Measurements from ENCODE around the gene TBX3. TPM values are rescaled to one million over a fixed set of nuclear protein-coding genes. Genes with fewer than 3 reads are reported as not detected.

TBX3 gene
- total and polyA plus RNA-seq, 4 donors, result 5.8 to 26.8 (median 17.6) TPM

DNA sequence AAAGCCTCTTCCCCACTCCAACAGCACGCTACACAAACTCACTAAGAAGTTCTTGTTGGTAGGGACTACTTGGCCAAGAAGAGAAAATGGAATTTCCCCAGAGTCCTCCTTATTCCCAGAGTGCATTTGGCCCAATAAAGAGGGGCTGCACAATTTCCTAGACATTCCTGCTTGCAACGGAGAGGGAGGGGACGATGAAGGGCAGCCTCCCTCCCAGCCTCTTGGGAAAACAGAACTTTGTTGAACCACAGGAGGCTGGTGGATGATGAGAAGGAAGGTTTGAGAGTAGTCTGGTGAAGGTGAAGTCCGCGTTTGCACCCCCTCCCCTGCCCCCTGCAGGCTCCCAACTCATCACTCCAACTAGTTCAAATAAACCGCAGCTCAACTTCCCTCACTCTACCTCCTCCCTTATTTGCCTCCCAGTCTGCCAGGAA, 19.1 kb upstream of the TBX3 start:
- no peak for DNase-seq (ENCODE audit: low spot score)
- TF ChIP-seq EGR1 (IDR thresholded peaks at IDR 0.05; ENCODE audit: low read depth in 2 of 2) (no peak), GABPA (IDR thresholded peaks at IDR 0.05 in 1 of 2, conservative IDR thresholded peaks at IDR 0.05 in 1 of 2) (no peak), SP1 (IDR thresholded peaks at IDR 0.05) (no peak), JUND (IDR thresholded peaks at IDR 0.05) (no peak), NR2F2 (IDR thresholded peaks at IDR 0.05) (no peak), RXRA (IDR thresholded peaks at IDR 0.05) (no peak), RAD21 (IDR thresholded peaks at IDR 0.05) (no peak), FOXA1 (IDR thresholded peaks at IDR 0.05) (no peak), YY1 (IDR thresholded peaks at IDR 0.05) (no peak), HNF4A (conservative IDR thresholded peaks at IDR 0.05) (no peak), HNF4G (IDR thresholded peaks at IDR 0.05) (no peak), FOXA2 (IDR thresholded peaks at IDR 0.05) (no peak), TAF1 (conservative IDR thresholded peaks at IDR 0.05) (no peak)
- TF ChIP-seq, protein P1, sequence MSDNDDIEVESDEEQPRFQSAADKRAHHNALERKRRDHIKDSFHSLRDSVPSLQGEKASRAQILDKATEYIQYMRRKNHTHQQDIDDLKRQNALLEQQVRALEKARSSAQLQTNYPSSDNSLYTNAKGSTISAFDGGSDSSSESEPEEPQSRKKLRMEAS (IDR thresholded peaks at IDR 0.05), result no peak
- TF ChIP-seq, protein P2, sequence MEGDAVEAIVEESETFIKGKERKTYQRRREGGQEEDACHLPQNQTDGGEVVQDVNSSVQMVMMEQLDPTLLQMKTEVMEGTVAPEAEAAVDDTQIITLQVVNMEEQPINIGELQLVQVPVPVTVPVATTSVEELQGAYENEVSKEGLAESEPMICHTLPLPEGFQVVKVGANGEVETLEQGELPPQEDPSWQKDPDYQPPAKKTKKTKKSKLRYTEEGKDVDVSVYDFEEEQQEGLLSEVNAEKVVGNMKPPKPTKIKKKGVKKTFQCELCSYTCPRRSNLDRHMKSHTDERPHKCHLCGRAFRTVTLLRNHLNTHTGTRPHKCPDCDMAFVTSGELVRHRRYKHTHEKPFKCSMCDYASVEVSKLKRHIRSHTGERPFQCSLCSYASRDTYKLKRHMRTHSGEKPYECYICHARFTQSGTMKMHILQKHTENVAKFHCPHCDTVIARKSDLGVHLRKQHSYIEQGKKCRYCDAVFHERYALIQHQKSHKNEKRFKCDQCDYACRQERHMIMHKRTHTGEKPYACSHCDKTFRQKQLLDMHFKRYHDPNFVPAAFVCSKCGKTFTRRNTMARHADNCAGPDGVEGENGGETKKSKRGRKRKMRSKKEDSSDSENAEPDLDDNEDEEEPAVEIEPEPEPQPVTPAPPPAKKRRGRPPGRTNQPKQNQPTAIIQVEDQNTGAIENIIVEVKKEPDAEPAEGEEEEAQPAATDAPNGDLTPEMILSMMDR (IDR thresholded peaks at IDR 0.05; ENCODE audit: low read depth, low read length, missing input control), result no peak
- TF ChIP-seq, protein P3, sequence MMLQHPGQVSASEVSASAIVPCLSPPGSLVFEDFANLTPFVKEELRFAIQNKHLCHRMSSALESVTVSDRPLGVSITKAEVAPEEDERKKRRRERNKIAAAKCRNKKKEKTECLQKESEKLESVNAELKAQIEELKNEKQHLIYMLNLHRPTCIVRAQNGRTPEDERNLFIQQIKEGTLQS (IDR thresholded peaks at IDR 0.05), result no peak
- TF ChIP-seq, protein P4, sequence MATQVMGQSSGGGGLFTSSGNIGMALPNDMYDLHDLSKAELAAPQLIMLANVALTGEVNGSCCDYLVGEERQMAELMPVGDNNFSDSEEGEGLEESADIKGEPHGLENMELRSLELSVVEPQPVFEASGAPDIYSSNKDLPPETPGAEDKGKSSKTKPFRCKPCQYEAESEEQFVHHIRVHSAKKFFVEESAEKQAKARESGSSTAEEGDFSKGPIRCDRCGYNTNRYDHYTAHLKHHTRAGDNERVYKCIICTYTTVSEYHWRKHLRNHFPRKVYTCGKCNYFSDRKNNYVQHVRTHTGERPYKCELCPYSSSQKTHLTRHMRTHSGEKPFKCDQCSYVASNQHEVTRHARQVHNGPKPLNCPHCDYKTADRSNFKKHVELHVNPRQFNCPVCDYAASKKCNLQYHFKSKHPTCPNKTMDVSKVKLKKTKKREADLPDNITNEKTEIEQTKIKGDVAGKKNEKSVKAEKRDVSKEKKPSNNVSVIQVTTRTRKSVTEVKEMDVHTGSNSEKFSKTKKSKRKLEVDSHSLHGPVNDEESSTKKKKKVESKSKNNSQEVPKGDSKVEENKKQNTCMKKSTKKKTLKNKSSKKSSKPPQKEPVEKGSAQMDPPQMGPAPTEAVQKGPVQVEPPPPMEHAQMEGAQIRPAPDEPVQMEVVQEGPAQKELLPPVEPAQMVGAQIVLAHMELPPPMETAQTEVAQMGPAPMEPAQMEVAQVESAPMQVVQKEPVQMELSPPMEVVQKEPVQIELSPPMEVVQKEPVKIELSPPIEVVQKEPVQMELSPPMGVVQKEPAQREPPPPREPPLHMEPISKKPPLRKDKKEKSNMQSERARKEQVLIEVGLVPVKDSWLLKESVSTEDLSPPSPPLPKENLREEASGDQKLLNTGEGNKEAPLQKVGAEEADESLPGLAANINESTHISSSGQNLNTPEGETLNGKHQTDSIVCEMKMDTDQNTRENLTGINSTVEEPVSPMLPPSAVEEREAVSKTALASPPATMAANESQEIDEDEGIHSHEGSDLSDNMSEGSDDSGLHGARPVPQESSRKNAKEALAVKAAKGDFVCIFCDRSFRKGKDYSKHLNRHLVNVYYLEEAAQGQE (IDR thresholded peaks at IDR 0.05), result no peak
- TF ChIP-seq, protein P5, sequence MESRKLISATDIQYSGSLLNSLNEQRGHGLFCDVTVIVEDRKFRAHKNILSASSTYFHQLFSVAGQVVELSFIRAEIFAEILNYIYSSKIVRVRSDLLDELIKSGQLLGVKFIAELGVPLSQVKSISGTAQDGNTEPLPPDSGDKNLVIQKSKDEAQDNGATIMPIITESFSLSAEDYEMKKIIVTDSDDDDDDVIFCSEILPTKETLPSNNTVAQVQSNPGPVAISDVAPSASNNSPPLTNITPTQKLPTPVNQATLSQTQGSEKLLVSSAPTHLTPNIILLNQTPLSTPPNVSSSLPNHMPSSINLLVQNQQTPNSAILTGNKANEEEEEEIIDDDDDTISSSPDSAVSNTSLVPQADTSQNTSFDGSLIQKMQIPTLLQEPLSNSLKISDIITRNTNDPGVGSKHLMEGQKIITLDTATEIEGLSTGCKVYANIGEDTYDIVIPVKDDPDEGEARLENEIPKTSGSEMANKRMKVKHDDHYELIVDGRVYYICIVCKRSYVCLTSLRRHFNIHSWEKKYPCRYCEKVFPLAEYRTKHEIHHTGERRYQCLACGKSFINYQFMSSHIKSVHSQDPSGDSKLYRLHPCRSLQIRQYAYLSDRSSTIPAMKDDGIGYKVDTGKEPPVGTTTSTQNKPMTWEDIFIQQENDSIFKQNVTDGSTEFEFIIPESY (IDR thresholded peaks at IDR 0.05), result no peak
- no peaks in the 10 kb centered on the region for H3K27me3 ChIP-seq (ENCODE audit: control insufficient read depth in 4 of 4, insufficient read depth in 4 of 4, low read length in 3 of 4)
- H3K4me3 ChIP-seq (ENCODE audit: low read depth in 1 of 3, low read length in 3 of 3), result no peak overlapping the region
- H3K4me1 ChIP-seq (ENCODE audit: control insufficient read depth in 4 of 4, insufficient read depth in 4 of 4, low read length in 3 of 4), result peaks cover 0 to 8% (median 5%) of the 10 kb centered on the region in 4 donors
- WGBS, result 50% methylated on average over 6 of the region's 6 CpGs
- H3K9ac ChIP-seq (ENCODE audit: low read depth in 1 of 2, low read length in 2 of 2), result no peak overlapping the region
- no peaks in the 10 kb centered on the region for H3K36me3 ChIP-seq (ENCODE audit: control insufficient read depth in 4 of 4, insufficient read depth in 3 of 4, low read depth in 1 of 4, low read length in 3 of 4)
- H3K9me3 ChIP-seq (ENCODE audit: control insufficient read depth in 4 of 4, low read length in 3 of 4), result no peaks in the 10 kb centered on the region
- H3K27ac ChIP-seq (ENCODE audit: low read depth in 1 of 2, low read length in 2 of 2), result no peak overlapping the region

Measured in liver (tissue), 9 donors.